Sigmoid colon (tissue), 4 donors: ENCODE measurements around the gene SIPA1L3.

Source experiments
- EP300 ChIP-seq, 4 donors: sonication (generic); formaldehyde crosslinking; IDR thresholded peaks; one replicate each; pipeline ENCODE4 v1.6.1; 2017; ENCODE audit warnings: antibody characterized with exemption in 4 of 4
- POLR2A ChIP-seq, 2 donors: fragments of 450-650 bp; IDR thresholded peaks; one replicate each; pipeline ENCODE4 v1.6.1; 2016; ENCODE audit warnings: antibody characterized with exemption in 2 of 2, mild to moderate bottlenecking in 2 of 2, moderate library complexity in 2 of 2
- POLR2AphosphoS5 ChIP-seq, 4 donors: sonication (generic); formaldehyde crosslinking; IDR thresholded peaks; one replicate each; pipeline ENCODE4 v1.6.1; 2017; ENCODE audit warnings: antibody characterized with exemption in 4 of 4
- TF ChIP-seq, protein P1 (sequence below), 4 experiments: fragments of 450-650 bp in 3 of 4; fragments of 200-600 bp in 1 of 4; IDR thresholded peaks; one replicate each; pipeline ENCODE4 v1.5.1; 2016 to 2019; ENCODE audit warnings: antibody characterized with exemption in 4 of 4, mild to moderate bottlenecking in 3 of 4, moderate library complexity in 2 of 4

DNA sequence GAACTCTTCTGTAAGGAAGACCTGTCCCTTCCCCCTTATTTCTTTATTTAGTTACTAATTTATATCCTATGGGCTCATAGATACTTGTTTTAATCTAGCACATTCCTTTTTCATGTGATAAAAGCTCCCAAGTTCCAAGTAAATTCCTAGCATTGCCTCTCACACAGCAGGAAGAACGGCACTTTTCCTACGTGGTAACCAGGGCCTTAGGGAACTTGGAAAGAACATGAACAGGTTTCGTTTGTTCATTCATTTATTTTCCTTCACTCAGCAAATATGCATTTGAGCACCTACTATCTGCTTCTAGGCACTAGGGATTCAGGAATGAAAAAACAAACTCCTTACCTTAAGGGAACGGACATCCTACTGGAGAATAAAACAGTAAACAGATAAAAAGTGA lies 125.1 kb downstream of the SIPA1L3 start:
- TF ChIP-seq, protein P1, sequence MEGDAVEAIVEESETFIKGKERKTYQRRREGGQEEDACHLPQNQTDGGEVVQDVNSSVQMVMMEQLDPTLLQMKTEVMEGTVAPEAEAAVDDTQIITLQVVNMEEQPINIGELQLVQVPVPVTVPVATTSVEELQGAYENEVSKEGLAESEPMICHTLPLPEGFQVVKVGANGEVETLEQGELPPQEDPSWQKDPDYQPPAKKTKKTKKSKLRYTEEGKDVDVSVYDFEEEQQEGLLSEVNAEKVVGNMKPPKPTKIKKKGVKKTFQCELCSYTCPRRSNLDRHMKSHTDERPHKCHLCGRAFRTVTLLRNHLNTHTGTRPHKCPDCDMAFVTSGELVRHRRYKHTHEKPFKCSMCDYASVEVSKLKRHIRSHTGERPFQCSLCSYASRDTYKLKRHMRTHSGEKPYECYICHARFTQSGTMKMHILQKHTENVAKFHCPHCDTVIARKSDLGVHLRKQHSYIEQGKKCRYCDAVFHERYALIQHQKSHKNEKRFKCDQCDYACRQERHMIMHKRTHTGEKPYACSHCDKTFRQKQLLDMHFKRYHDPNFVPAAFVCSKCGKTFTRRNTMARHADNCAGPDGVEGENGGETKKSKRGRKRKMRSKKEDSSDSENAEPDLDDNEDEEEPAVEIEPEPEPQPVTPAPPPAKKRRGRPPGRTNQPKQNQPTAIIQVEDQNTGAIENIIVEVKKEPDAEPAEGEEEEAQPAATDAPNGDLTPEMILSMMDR (IDR thresholded peaks at IDR 0.05): no peak
- no peak for TF ChIP-seq POLR2AphosphoS5 (IDR thresholded peaks at IDR 0.05)
- TF ChIP-seq EP300 (IDR thresholded peaks at IDR 0.05): no peak
- TF ChIP-seq POLR2A (IDR thresholded peaks at IDR 0.05): no peak
